NCI-H2081 (cell line): ENCODE results near the gene UBIAD1.
"Not testable (repeated sequence)": the region's sequence is repeated elsewhere in the genome, so short reads cannot be mapped to it uniquely, and the experiment has no call there.

Source experiments
- DNase-seq, 2 experiments: peaks; one replicate each; lab custom pipeline; 2025; lab: John Stamatoyannopoulos, UW

The UBIAD1 gene

GRCh38 chr1:11272832-11273594 lies at the start of gene UBIAD1:
Gene UBIAD1 (plus strand): TSS chr1:11273198. CDS start chr1:11273532, 334 bp downstream.
- peak; percentile 76 to 87 for DNase-seq

- DNase-seq, result no peak
Observed at GRCh38 chr1:11227106-11228077, 45.6 kb upstream of the UBIAD1 start.

- DNase-seq, result no peak
Observed at GRCh38 chr1:11229203-11229602, 43.8 kb upstream of the UBIAD1 start.

GRCh38 chr1:11233208-11233607 lies 39.8 kb upstream of the UBIAD1 start:
- DNase-seq, result no peak

- DNase-seq, result no peak
Observed at GRCh38 chr1:11237356-11237755, 35.6 kb upstream of the UBIAD1 start.

- DNase-seq, result no peak
Observed at GRCh38 chr1:11238311-11238710, 34.7 kb upstream of the UBIAD1 start.

GRCh38 chr1:11245248-11245647 lies 27.8 kb upstream of the UBIAD1 start:
- peak in 1 of 2 experiments; percentile 29 for DNase-seq

- DNase-seq, result peak in 1 of 2 experiments; percentile 25
Observed at GRCh38 chr1:11245904-11246719, 26.9 kb upstream of the UBIAD1 start.

GRCh38 chr1:11248169-11248568 lies 24.8 kb upstream of the UBIAD1 start:
- DNase-seq, result no peak

- DNase-seq, result no peak
Observed at GRCh38 chr1:11252538-11252937, 20.5 kb upstream of the UBIAD1 start.

- no peak for DNase-seq
Observed at GRCh38 chr1:11253226-11253625, 19.8 kb upstream of the UBIAD1 start.

GRCh38 chr1:11256299-11256698 lies 16.7 kb upstream of the UBIAD1 start:
- DNase-seq, result no peak

GRCh38 chr1:11262171-11263049 lies 10.6 kb upstream of the UBIAD1 start, which contains the start of gene MTOR:
Gene MTOR (minus strand): TSS chr1:11262551. CDS start chr1:11259409, 3,142 bp downstream.
- DNase-seq, result peak; percentile 99 to 100

GRCh38 chr1:11266268-11267074 lies 6.5 kb upstream of the UBIAD1 start:
- DNase-seq, result no peak

GRCh38 chr1:11267350-11268337 lies 5.4 kb upstream of the UBIAD1 start:
- DNase-seq, result not testable (repeated sequence)

GRCh38 chr1:11272544-11272831 lies 510 bp upstream of the UBIAD1 start:
- no peak for DNase-seq

GRCh38 chr1:11273595-11274234 lies 717 bp downstream of the UBIAD1 start:
- no peak for DNase-seq

- DNase-seq, result no peak
Observed at GRCh38 chr1:11279152-11279551, 6.2 kb downstream of the UBIAD1 start.
